HG03025 (cell line): ENCODE measurements around the gene FBXO28.
"Not testable (repeated sequence)": the region's sequence is repeated elsewhere in the genome, so short reads cannot be mapped to it uniquely, and the experiment has no call there.

Source experiments
- ATAC-seq: cut with Tn5 transposase; IDR thresholded peaks from one replicate; pipeline ENCODE4 v1.9.1; 2021; ENCODE audit warnings: mild to moderate bottlenecking, moderate library complexity; ENCODE audit not compliant: unreplicated experiment, low FRiP score

FBXO28 gene

DNA sequence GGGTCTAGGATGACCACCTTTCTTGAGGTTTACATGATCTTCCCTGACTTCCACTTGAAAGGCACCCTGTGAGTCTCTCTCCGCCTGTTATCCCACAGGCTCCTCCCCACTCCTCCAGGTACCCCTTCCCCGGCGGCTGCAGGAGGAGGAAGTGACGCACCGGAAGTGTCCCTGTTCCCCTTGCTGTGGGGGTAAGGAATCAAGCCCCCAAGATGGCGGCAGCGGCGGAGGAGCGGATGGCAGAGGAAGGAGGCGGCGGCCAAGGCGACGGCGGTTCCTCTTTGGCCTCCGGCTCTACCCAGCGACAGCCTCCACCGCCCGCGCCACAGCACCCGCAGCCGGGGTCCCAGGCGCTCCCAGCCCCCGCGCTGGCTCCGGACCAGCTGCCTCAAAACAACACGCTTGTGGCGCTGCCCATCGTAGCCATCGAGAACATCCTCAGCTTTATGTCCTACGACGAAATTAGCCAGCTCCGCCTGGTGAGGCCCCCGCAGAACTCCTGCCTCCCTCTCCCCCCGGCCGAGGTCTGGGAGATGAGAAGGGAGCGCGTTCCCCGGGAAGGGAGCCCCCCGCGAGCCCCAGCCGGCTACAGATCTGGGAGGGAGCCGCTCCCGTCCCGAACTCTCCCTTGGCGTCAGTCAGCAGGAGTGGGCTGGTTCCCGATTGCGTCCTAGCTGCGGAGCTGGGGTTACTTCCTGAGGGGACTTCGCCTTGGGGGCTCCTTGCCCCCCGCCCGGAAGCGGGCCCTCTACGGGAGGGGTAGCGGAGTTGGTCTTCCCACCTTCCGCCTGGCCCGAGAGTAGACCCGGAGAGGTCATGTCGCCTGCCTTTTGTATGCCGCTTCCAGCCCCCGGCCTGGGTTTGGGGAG lies at the start of gene FBXO28:
FBXO28 (plus strand) TSS at position 194 of the 869 bp plus-strand sequence; CDS start at position 213, 19 bp downstream.
- ATAC-seq: peak; percentile 97

- ATAC-seq: no peak
These were observed 49.8 kb upstream of the FBXO28 start for GRCh38 chr1:224064150-224064549.

- ATAC-seq: no peak
These were observed 48.5 kb upstream of the FBXO28 start for GRCh38 chr1:224065455-224065854.

DNA sequence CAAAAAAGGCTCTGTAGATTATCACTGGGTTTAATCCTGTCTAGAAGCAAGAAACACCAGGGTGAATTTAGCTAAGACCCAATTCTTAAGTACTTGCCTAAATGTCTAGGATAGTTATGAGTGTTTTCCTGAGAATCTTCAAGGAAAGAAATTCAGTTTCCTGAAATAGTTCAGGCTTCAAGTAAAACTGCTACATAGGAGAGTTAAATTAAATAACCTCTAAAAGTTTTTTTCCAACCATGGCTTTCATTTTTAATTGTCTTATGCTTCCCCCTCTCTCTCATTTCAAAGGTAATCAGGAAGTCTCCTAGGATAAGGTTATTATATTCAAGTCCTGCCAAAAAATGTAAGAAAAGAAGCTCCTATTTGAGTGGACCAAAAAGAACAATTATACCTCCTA lies 46.7 kb upstream of the FBXO28 start:
- no peak for ATAC-seq

GRCh38 chr1:224067621-224068457 lies 46.1 kb upstream of the FBXO28 start:
- ATAC-seq: no peak

GRCh38 chr1:224068458-224069072 lies 45.3 kb upstream of the FBXO28 start:
- no peak for ATAC-seq

DNA sequence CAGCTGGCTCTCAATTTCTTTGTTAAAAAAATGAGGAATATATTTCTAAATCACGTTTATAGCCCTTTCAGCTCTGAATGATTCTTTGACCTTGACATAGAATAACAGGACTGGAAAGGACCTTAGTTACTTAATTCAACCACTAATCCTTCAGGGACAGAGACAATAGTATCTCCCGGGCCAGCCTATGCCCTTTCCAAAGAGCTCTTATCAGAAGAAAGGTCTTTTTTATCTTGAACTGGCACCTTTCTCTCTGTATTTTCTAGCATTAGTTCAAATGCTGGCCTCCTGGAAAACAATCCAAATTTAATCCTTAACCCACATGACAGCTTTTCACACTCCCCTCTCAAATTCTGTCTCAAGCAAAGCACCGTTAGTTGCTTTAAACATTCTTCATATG lies 44.8 kb upstream of the FBXO28 start:
- ATAC-seq: no peak

DNA sequence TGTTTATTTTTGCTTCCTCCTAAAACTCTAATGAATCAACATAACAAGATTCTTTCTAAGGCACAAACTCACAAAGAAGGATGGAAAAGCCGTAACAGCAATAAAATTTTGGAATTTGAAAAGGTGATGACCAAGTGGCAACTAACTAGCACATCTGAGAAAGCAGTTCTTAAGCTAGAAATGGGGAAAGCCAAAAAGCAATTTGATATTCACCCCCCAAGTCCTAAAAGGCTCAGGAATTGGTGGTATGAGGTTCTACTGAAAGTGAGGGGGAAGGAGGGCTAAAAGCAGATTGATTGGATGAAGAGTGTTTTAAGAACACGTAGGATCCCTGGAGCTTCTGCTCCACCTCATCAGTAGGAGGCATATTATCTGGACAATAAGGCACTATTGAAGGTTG lies 43.4 kb upstream of the FBXO28 start:
- ATAC-seq: no peak

DNA sequence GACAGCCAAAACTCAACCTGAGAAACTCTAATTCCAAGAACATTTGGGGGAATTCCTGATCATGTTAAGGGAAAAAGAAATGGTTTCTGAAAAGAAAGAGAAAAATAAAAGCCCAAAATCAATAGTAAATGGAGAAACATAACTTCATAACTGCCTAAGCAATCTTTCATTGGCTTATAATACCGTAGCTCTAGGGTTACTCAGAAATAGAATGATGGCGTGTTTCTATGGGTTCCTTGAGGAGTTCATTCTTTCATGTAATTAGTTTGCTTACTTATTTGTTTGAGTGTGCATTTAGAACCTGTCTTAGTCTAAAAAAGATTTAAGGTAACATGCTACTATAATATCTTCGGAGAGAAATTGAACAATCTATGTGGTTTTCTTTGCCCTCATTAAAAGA lies 37.5 kb upstream of the FBXO28 start:
- no peak for ATAC-seq

DNA sequence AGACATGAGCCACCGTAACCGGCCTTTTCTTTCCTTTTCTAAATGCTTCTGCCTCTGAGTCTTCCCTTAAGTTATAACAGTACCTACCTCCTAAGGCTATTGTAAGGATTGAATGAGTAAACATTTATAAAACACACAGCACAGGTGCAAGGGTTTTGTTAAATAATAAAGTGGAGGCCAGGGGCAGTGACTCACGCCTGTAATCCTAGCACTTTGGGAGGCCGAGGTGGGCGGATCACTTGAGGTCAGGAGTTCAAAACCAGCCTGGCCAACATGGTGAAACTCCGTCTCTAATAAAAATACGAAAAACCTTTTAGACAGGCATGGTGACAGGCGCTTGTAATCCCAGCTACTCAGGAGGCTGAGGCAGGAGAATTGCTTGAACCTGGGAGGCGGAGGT lies 34.3 kb upstream of the FBXO28 start:
- ATAC-seq: not testable (repeated sequence)

DNA sequence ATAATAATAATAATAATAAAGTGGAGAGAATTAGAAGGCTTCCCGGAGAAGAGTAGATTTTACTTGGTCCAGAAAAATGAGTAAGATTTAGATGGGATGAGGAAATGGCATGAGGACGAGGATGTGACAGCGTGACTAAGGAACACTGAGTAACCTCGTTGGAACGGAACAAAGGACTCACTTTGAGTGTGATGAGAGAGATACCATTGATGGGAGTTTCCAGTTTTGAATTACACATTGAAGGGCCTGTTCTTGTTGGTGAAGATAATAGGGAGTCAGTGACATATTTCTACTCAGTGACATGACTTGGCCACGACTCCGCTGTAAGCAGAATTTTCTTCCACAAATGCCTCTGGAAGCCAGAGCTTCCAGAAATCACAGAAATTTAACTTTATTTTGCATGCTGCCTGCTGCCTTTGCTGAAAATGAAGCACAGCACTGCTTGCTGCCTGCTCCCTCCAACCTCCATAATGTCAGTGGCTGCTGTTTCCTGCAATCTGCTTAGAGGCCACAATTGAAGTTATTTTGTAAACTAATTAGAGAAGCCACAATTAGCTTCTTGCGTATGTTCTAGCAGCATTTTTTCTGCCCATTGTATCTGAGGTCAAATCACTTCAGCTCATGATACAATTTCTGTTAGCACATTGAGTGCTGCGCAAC lies 33.7 kb upstream of the FBXO28 start:
- no peak for ATAC-seq

GRCh38 chr1:224081604-224082003 lies 32.3 kb upstream of the FBXO28 start:
- no peak for ATAC-seq

DNA sequence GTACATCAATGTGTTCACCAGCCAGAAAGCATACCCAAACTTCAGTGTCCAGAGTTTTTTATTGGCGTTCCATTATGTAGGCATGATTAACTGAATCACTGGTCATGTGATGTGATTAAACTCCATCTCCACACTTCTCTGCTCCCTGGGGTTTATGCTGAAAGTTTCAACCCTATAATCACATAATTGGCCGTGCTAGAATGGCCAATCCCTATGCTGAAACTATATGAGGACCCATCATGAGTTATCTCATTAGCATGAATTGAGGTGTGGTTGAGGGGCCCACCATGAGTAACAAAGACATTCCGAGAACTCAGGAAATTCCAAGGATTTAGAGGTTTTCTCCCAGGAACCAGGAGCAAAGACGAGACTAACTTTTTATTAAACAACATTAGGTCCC lies 31.8 kb upstream of the FBXO28 start:
- ATAC-seq: no peak

GRCh38 chr1:224084867-224085266 lies 29.0 kb upstream of the FBXO28 start:
- ATAC-seq: no peak

DNA sequence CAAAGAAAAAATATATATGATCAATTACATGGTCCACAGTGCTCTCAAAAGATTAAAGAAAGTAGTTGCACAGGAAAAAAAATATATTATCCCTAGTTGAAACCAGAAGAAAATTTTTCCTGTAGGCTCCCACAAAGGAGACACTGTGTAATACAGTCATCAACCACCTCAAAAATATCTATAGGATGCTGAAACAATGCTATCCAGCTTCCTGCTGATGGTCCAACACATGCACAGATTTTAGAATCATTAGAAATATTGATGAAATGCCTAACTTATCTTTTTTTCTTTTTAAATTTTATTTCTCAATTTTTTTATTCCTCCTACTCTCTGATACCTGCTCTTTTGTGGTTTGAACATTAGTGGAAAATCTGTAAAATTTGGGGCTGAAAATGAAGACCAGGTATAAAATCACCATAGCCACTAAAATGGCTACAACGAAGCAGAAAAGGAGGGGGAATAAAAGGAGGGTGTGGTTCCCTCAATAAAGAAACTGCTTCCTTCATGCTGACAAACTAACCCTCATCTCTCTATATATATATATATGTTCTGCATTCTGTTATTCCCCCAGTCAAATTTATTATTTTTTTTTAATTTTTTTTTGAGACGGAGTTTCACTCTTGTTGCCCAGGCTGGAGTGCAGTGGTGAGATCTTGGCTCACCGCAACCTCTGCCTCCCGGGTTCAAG lies 28.3 kb upstream of the FBXO28 start:
- no peak for ATAC-seq

DNA sequence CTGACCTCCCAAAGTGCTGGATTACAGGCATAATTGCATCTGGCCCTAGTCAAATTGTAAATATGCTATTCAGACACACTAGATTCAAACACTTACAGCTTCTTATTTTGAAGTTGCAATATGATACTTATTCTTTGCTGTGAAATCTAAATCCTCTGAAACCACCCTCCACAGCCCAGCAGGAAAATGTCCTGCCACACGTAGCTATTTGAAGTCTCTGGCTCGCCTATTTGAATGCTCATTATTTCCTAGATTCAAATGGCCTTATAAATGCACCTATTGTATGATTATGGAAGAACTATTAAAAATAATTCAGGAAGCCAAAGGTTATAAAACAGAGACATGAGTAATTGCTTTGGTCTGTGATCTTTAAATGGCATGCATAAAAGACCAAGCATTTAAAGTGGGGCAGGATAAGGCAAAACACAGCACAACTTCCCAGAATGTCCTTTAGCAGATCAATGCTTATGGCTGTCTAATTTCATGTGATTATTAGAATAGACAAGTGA lies 26.6 kb upstream of the FBXO28 start:
- ATAC-seq: no peak

DNA sequence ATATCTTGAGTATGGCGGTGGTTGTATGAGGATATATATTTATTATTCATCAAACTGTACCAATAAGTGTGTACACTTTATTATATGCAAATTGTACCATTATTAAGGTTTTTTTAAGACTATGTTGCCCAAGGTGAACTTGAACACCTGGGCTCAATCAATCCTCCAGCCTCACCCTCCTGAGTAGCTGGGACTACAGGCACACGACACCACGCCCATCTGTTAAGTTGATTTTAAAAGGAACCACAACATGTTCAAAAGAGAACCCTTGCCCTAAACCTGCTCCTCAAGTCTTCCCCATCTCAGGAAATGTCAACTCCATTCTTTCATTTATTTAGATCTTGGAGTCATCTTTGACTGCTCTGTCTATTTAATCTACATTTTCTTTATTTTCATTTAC lies 24.3 kb upstream of the FBXO28 start:
- no peak for ATAC-seq

DNA sequence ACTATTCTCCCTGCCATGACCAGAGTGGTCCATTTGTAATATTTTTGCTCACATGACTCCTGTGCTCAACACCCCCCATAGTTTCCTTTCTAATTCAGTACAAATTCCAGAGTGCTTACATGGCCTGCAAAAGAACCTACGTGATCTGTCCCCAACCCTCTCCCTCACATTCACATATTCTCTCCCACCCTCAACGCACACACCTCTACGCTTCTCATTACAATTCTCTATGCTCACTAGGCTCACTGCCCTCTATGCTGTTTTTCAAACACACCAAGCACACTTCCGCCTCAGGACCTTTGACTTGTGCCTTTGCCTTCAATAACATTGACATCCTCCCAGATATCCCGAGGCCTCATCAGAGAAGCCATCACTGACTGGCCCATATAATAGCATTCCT lies 23.8 kb upstream of the FBXO28 start:
- ATAC-seq: no peak

- no peak for ATAC-seq
These were observed 21.8 kb upstream of the FBXO28 start for GRCh38 chr1:224092111-224092510.

DNA sequence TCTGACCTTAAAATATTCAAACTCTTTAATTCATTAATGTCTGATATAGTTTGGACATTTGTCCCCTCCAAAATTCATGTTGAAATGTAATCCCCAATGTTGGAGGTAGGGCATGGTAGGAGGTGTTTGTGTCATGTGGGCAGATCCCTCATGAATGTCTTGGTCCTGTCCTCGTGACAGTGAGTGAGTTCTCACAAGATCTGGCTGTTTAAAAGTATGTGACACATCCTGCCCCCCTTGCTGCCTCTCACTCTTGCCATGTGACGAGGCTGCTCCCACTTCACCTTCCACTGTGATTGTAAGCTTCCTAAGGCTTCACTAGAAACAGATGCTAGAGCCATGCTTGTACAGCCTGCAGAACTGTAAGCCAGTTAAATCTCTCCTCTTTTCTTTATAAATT lies 21.3 kb upstream of the FBXO28 start:
- ATAC-seq: no peak
